ENCODE results near the gene ADGRG1.

ADGRG1 gene

DNA sequence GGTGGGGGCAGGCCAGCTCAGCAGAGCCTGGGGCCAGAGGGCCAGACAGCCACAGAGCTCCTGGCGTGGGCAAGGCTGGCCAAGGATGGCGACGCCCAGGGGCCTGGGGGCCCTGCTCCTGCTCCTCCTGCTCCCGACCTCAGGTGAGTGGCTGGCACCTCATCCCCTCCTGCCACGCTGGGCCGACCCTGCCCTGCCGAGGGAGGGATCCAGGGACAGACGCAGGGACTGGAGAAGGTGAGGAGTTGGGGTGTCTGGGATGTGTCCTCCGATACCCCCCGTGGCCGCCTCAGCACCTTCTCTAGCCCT, 39.8 kb downstream of the ADGRG1 start, which contains the start of gene ADGRG3:
ADGRG3 (plus strand) TSS at position 44 of the 309 bp plus-strand sequence; CDS start at position 86, 42 bp downstream.
- Histone ChIP-seq H3K4me1 (ENCODE audit: control insufficient read depth in 1 of 2, insufficient read depth in 2 of 2, low read length in 2 of 2) (peaks cover 6% of the 10 kb centered on the region in 2 experiments), H3K9ac (ENCODE audit: low read length) (no peak within 1 kb of the TSS), H3K9me3 (ENCODE audit: insufficient read depth, low read depth, low read length) (peaks cover 3% of the 10 kb centered on the region), H3K4ac (ENCODE audit: low read depth, low read length) (no peak within 1 kb of the TSS), H3K79me2 (ENCODE audit: control insufficient read depth, insufficient read depth, low read length, poor library complexity) (no peaks in the 10 kb centered on the region), H4K12ac (ENCODE audit: low read depth, low read length) (no peak within 1 kb of the TSS), H3K27ac (ENCODE audit: low read depth, low read length) (no peak within 1 kb of the TSS), H2BK5ac (ENCODE audit: low read depth, low read length, poor library complexity) (no peak within 1 kb of the TSS), H4K8ac (ENCODE audit: low read depth, low read length) (no peak within 1 kb of the TSS), H2AK5ac (ENCODE audit: low read length) (no peak within 1 kb of the TSS), H2AFZ (ENCODE audit: insufficient read depth, low read length, poor library complexity) (no peak within 1 kb of the TSS), H3K79me1 (ENCODE audit: low read length) (no peaks in the 10 kb centered on the region), H3K4me3 (ENCODE audit: low read depth, low read length) (no peak within 1 kb of the TSS), H2BK12ac (ENCODE audit: low read length) (no peak within 1 kb of the TSS), H3K4me2 (ENCODE audit: low read length) (no peak within 1 kb of the TSS), H3K18ac (ENCODE audit: low read length) (no peak within 1 kb of the TSS), H2BK120ac (ENCODE audit: insufficient read depth, low read length, poor library complexity) (no peak within 1 kb of the TSS), H3K14ac (ENCODE audit: low read length) (no peak within 1 kb of the TSS), H4K91ac (ENCODE audit: low read depth, low read length) (no peak within 1 kb of the TSS), H3K27me3 (ENCODE audit: insufficient read depth, low read length) (no peaks in the 10 kb centered on the region), H3K36me3 (ENCODE audit: control insufficient read depth in 1 of 2, insufficient read depth in 2 of 2, low read length in 2 of 2) (peaks cover 16 to 18% of the 10 kb centered on the region in 2 experiments), H3K23ac (ENCODE audit: low read length) (no peak within 1 kb of the TSS)
- no peak for DNase-seq
- WGBS (ENCODE audit: extremely low coverage, insufficient coverage, insufficient read length) = no CpG with 5 or more reads among the region's 11 CpGs

GRCh38 chr16:57668630-57669475, 40.4 kb downstream of the ADGRG1 start:
- Histone ChIP-seq H3K27me3 (ENCODE audit: insufficient read depth, low read length) (no peaks in the 10 kb centered on the region), H2BK120ac (ENCODE audit: insufficient read depth, low read length, poor library complexity) (no peak overlapping the region), H3K36me3 (ENCODE audit: control insufficient read depth in 1 of 2, insufficient read depth in 2 of 2, low read length in 2 of 2) (peaks cover 10 to 11% of the 10 kb centered on the region in 2 experiments), H3K9ac (ENCODE audit: low read length) (no peak overlapping the region), H3K4me2 (ENCODE audit: low read length) (no peak overlapping the region), H3K4me1 (ENCODE audit: control insufficient read depth in 1 of 2, insufficient read depth in 2 of 2, low read length in 2 of 2) (peaks cover 6% of the 10 kb centered on the region in 2 experiments), H3K79me2 (ENCODE audit: control insufficient read depth, insufficient read depth, low read length, poor library complexity) (no peaks in the 10 kb centered on the region), H3K4ac (ENCODE audit: low read depth, low read length) (no peak overlapping the region), H2AK5ac (ENCODE audit: low read length) (no peak overlapping the region), H3K27ac (ENCODE audit: low read depth, low read length) (no peak overlapping the region), H2AFZ (ENCODE audit: insufficient read depth, low read length, poor library complexity) (no peak overlapping the region), H4K91ac (ENCODE audit: low read depth, low read length) (no peak overlapping the region), H3K4me3 (ENCODE audit: low read depth, low read length) (no peak overlapping the region), H2BK5ac (ENCODE audit: low read depth, low read length, poor library complexity) (no peak overlapping the region), H4K8ac (ENCODE audit: low read depth, low read length) (no peak overlapping the region), H3K23ac (ENCODE audit: low read length) (no peak overlapping the region), H3K18ac (ENCODE audit: low read length) (no peak overlapping the region), H3K14ac (ENCODE audit: low read length) (no peak overlapping the region), H3K9me3 (ENCODE audit: insufficient read depth, low read depth, low read length) (peaks cover 3% of the 10 kb centered on the region), H4K12ac (ENCODE audit: low read depth, low read length) (no peak overlapping the region), H2BK12ac (ENCODE audit: low read length) (no peak overlapping the region), H3K79me1 (ENCODE audit: low read length) (no peaks in the 10 kb centered on the region)
- WGBS (ENCODE audit: extremely low coverage, insufficient coverage, insufficient read length) = no CpG with 5 or more reads among the region's 20 CpGs
- no peak for DNase-seq

GRCh38 chr16:57669476-57670162, 41.2 kb downstream of the ADGRG1 start:
- peaks cover 2 to 4% of the 10 kb centered on the region in 2 experiments for H3K36me3 ChIP-seq (ENCODE audit: control insufficient read depth in 1 of 2, insufficient read depth in 2 of 2, low read length in 2 of 2)
- no peak overlapping the region for H3K4me2 ChIP-seq (ENCODE audit: low read length)
- no peaks in the 10 kb centered on the region for H3K79me2 ChIP-seq (ENCODE audit: control insufficient read depth, insufficient read depth, low read length, poor library complexity)
- H2AFZ ChIP-seq (ENCODE audit: insufficient read depth, low read length, poor library complexity) = no peak overlapping the region
- no peak for DNase-seq
- H3K27ac ChIP-seq (ENCODE audit: low read depth, low read length) = no peak overlapping the region
- no peaks in the 10 kb centered on the region for H3K27me3 ChIP-seq (ENCODE audit: insufficient read depth, low read length)
- H3K4ac ChIP-seq (ENCODE audit: low read depth, low read length) = no peak overlapping the region
- H3K9ac ChIP-seq (ENCODE audit: low read length) = no peak overlapping the region
- H2BK120ac ChIP-seq (ENCODE audit: insufficient read depth, low read length, poor library complexity) = no peak overlapping the region
- no CpG with 5 or more reads among the region's 12 CpGs for WGBS (ENCODE audit: extremely low coverage, insufficient coverage, insufficient read length)
- H3K23ac ChIP-seq (ENCODE audit: low read length) = no peak overlapping the region
- no peak overlapping the region for H3K4me3 ChIP-seq (ENCODE audit: low read depth, low read length)
- no peak overlapping the region for H4K91ac ChIP-seq (ENCODE audit: low read depth, low read length)
- H3K79me1 ChIP-seq (ENCODE audit: low read length) = no peaks in the 10 kb centered on the region
- peaks cover 3% of the 10 kb centered on the region for H3K9me3 ChIP-seq (ENCODE audit: insufficient read depth, low read depth, low read length)
- no peak overlapping the region for H2BK5ac ChIP-seq (ENCODE audit: low read depth, low read length, poor library complexity)
- no peak overlapping the region for H4K8ac ChIP-seq (ENCODE audit: low read depth, low read length)
- H2AK5ac ChIP-seq (ENCODE audit: low read length) = no peak overlapping the region
- H2BK12ac ChIP-seq (ENCODE audit: low read length) = no peak overlapping the region
- no peak overlapping the region for H3K18ac ChIP-seq (ENCODE audit: low read length)
- H3K4me1 ChIP-seq (ENCODE audit: control insufficient read depth in 1 of 2, insufficient read depth in 2 of 2, low read length in 2 of 2) = peaks cover 6% of the 10 kb centered on the region in 2 experiments
- no peak overlapping the region for H4K12ac ChIP-seq (ENCODE audit: low read depth, low read length)
- no peak overlapping the region for H3K14ac ChIP-seq (ENCODE audit: low read length)

DNA sequence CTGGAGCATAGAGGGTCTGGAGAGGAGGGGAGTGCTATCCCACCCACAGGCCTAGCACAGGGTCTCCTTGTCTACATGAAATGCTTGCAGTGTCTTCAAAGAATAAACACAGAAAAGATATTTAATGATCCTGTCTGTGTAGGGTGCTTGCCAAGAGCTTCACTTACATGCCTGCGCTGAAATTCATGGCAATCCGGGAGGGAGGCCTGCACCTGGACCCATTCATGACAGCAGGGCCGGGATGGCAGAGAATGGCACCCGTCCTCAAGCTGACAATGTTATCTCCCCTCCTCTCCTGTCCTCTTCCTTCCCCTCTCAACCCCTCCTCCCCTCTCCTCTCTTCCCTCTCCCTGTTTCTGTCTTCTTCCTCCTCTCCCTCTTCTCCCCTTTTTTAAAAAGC, 41.8 kb downstream of the ADGRG1 start:
- no peak overlapping the region for H3K18ac ChIP-seq (ENCODE audit: low read length)
- H2BK5ac ChIP-seq (ENCODE audit: low read depth, low read length, poor library complexity) = no peak overlapping the region
- no peak overlapping the region for H2AK5ac ChIP-seq (ENCODE audit: low read length)
- no peak for DNase-seq
- H2AFZ ChIP-seq (ENCODE audit: insufficient read depth, low read length, poor library complexity) = no peak overlapping the region
- no peak overlapping the region for H3K4ac ChIP-seq (ENCODE audit: low read depth, low read length)
- no peak overlapping the region for H4K8ac ChIP-seq (ENCODE audit: low read depth, low read length)
- H3K4me1 ChIP-seq (ENCODE audit: control insufficient read depth in 1 of 2, insufficient read depth in 2 of 2, low read length in 2 of 2) = peaks cover 6% of the 10 kb centered on the region in 2 experiments
- no peak overlapping the region for H3K4me2 ChIP-seq (ENCODE audit: low read length)
- H4K91ac ChIP-seq (ENCODE audit: low read depth, low read length) = no peak overlapping the region
- H2BK120ac ChIP-seq (ENCODE audit: insufficient read depth, low read length, poor library complexity) = no peak overlapping the region
- no peak overlapping the region for H3K4me3 ChIP-seq (ENCODE audit: low read depth, low read length)
- no peak overlapping the region for H3K27ac ChIP-seq (ENCODE audit: low read depth, low read length)
- no peak overlapping the region for H3K14ac ChIP-seq (ENCODE audit: low read length)
- peaks cover 0 to 3% of the 10 kb centered on the region in 2 experiments for H3K36me3 ChIP-seq (ENCODE audit: control insufficient read depth in 1 of 2, insufficient read depth in 2 of 2, low read length in 2 of 2)
- H3K79me1 ChIP-seq (ENCODE audit: low read length) = no peaks in the 10 kb centered on the region
- H3K23ac ChIP-seq (ENCODE audit: low read length) = no peak overlapping the region
- no CpG with 5 or more reads among the region's 4 CpGs for WGBS (ENCODE audit: extremely low coverage, insufficient coverage, insufficient read length)
- H3K79me2 ChIP-seq (ENCODE audit: control insufficient read depth, insufficient read depth, low read length, poor library complexity) = no peaks in the 10 kb centered on the region
- no peak overlapping the region for H4K12ac ChIP-seq (ENCODE audit: low read depth, low read length)
- H2BK12ac ChIP-seq (ENCODE audit: low read length) = no peak overlapping the region
- H3K9ac ChIP-seq (ENCODE audit: low read length) = no peak overlapping the region
- no peaks in the 10 kb centered on the region for H3K27me3 ChIP-seq (ENCODE audit: insufficient read depth, low read length)
- H3K9me3 ChIP-seq (ENCODE audit: insufficient read depth, low read depth, low read length) = peaks cover 3% of the 10 kb centered on the region
